A673 (cell line): ENCODE data around the gene CCM2. TPM values are rescaled to one million over a fixed set of nuclear protein-coding genes. Genes with fewer than 3 reads are reported as not detected.
"Not testable (repeated sequence)": the region's sequence is repeated elsewhere in the genome, so short reads cannot be mapped to it uniquely, and the experiment has no call there.

Experiments used
- BruUV-seq: library from RNA; stranded (reverse); fragments of 400-500 nt; replicated peaks from 2 replicates; lab custom pipeline; 2021; lab: Mats Ljungman, UMichigan
- CTCF ChIA-PET: fragments of 300-600 bp; sonication (Branson Sonifier 250); formaldehyde crosslinking; loops from one replicate; lab custom pipeline; 2022; ENCODE audit warnings: antibody characterized with exemption; lab: Charles Lee
- POLR2A ChIA-PET: fragments of 300-600 bp; sonication (Branson Sonifier 250); formaldehyde crosslinking; loops from one replicate; lab custom pipeline; 2022; ENCODE audit warnings: antibody characterized with exemption; ENCODE audit not compliant: low non-redundant PET; lab: Charles Lee
- DNase-seq: peaks from one replicate; pipeline ENCODE4 v3.0.0-alpha.2; 2015; ENCODE audit warnings: low spot score
- H3K27ac ChIP-seq: fragments of 200-600 bp; sonication (generic); 2 replicates; pipeline ENCODE4 v1.5.1; 2016; ENCODE audit warnings: mixed run types, low read depth, mild to moderate bottlenecking, mixed read lengths, antibody characterized with exemption, low read length; ENCODE audit not compliant: poor library complexity, severe bottlenecking
- H3K27me3 ChIP-seq: fragments of 200-600 bp; sonication (generic); replicated peaks from 2 replicates; pipeline ENCODE4 v1.6.1; 2017; ENCODE audit warnings: mixed run types, low read depth, mild to moderate bottlenecking, mixed read lengths, antibody characterized with exemption, low read length; ENCODE audit not compliant: insufficient read depth, poor library complexity
- H3K36me3 ChIP-seq: fragments of 200-600 bp; sonication (generic); 2 replicates; pipeline ENCODE4 v1.6.1; 2016; ENCODE audit warnings: mixed run types, mild to moderate bottlenecking, mixed read lengths, antibody characterized with exemption, low read length; ENCODE audit not compliant: insufficient read depth, poor library complexity, severe bottlenecking
- H3K4me1 ChIP-seq: fragments of 200-600 bp; sonication (generic); 2 replicates; pipeline ENCODE4 v1.6.1; 2017; ENCODE audit warnings: mixed run types, mild to moderate bottlenecking, mixed read lengths, antibody characterized with exemption, low read length; ENCODE audit not compliant: insufficient read depth, poor library complexity, severe bottlenecking
- H3K4me3 ChIP-seq: fragments of 200-600 bp; sonication (generic); 2 replicates; pipeline ENCODE4 v1.5.1; 2016; ENCODE audit warnings: low read depth, mixed run types, mild to moderate bottlenecking, mixed read lengths, low read length; ENCODE audit not compliant: poor library complexity, severe bottlenecking
- H3K9me3 ChIP-seq: fragments of 200-600 bp; sonication (generic); 2 replicates; pipeline ENCODE4 v1.6.1; 2016; ENCODE audit warnings: mixed run types, low read depth, mild to moderate bottlenecking, mixed read lengths, antibody characterized with exemption, low read length; ENCODE audit not compliant: poor library complexity, severe bottlenecking
- EZH2 ChIP-seq: fragments of 200-600 bp; sonication (generic); IDR thresholded peaks from 2 replicates; pipeline ENCODE4 v1.6.1; 2017; ENCODE audit warnings: borderline replicate concordance, low read depth, mild to moderate bottlenecking, mixed read lengths, antibody characterized with exemption, low read length; ENCODE audit not compliant: poor library complexity, severe bottlenecking
- intact Hi-C: fragments of 100-400 bp; cut with micrococcal nuclease; formaldehyde crosslinking; loops from one replicate; pipeline ENCODE4 v1.10.0; 2022; ENCODE audit not compliant: unreplicated experiment
- total RNA-seq: library from RNA; stranded (reverse); gene quantifications from 2 replicates; pipeline ENCODE4 v1.2.3, GENCODE V29; 2021
- TF ChIP-seq, protein P1 (sequence below): fragments of 300-800, 200-600 bp; sonication (generic); conservative IDR thresholded peaks from 2 replicates; pipeline ENCODE4 v1.5.1; 2017; ENCODE audit warnings: low read depth, mild to moderate bottlenecking, antibody characterized with exemption, low read length, moderate library complexity, mixed read lengths

Gene CCM2
- total RNA-seq, 1 experiment from 2014 or later, result 35.2 TPM

DNA sequence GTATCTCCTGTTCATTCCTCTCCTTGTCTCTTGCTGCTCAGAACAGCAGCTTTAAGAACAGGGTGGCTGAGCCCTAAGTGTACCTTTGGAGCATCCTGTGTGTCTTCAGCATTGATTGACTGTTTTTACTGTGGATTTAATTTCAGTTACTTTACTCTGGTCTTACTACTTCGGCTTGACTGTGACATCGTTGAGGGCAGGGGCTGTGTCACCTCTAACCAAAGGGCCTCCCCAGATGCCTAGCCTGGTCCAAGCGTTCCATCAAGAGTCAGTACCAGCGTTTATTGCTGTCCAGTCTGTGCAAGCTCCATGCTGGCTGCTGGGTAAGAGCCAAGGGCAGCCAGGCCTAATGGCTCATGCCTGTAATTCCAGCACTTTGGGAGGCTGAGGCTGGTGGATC, 32.4 kb downstream of the CCM2 start:
- DNase-seq, result no peak
- TF ChIP-seq, protein P1, sequence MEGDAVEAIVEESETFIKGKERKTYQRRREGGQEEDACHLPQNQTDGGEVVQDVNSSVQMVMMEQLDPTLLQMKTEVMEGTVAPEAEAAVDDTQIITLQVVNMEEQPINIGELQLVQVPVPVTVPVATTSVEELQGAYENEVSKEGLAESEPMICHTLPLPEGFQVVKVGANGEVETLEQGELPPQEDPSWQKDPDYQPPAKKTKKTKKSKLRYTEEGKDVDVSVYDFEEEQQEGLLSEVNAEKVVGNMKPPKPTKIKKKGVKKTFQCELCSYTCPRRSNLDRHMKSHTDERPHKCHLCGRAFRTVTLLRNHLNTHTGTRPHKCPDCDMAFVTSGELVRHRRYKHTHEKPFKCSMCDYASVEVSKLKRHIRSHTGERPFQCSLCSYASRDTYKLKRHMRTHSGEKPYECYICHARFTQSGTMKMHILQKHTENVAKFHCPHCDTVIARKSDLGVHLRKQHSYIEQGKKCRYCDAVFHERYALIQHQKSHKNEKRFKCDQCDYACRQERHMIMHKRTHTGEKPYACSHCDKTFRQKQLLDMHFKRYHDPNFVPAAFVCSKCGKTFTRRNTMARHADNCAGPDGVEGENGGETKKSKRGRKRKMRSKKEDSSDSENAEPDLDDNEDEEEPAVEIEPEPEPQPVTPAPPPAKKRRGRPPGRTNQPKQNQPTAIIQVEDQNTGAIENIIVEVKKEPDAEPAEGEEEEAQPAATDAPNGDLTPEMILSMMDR, result no peak
- TF ChIP-seq EZH2, result no peak
- Histone ChIP-seq H3K27ac (no peak overlapping the region), H3K9me3 (no peaks in the 10 kb centered on the region), H3K36me3 (no peaks in the 10 kb centered on the region), H3K4me3 (no peak overlapping the region), H3K4me1 (no peaks in the 10 kb centered on the region), H3K27me3 (no peaks in the 10 kb centered on the region)
- ChIA-PET POLR2A (no interaction called here), CTCF (no interaction called here)
- BruUV-seq, result no TSS peak
- intact Hi-C loops, result no loop called here

GRCh38 chr7:45033261-45033930, 33.4 kb downstream of the CCM2 start:
- ChIA-PET POLR2A (no interaction called here), CTCF (no interaction called here)
- Histone ChIP-seq H3K4me3 (no peak overlapping the region), H3K4me1 (no peaks in the 10 kb centered on the region), H3K36me3 (peaks cover under 1% of the 10 kb centered on the region), H3K27me3 (no peaks in the 10 kb centered on the region), H3K9me3 (no peaks in the 10 kb centered on the region), H3K27ac (no peak overlapping the region)
- TF ChIP-seq, protein P1, result no peak
- TF ChIP-seq EZH2, result no peak
- DNase-seq, result no peak
- BruUV-seq, result no TSS peak
- intact Hi-C loops, result no loop called here

DNA sequence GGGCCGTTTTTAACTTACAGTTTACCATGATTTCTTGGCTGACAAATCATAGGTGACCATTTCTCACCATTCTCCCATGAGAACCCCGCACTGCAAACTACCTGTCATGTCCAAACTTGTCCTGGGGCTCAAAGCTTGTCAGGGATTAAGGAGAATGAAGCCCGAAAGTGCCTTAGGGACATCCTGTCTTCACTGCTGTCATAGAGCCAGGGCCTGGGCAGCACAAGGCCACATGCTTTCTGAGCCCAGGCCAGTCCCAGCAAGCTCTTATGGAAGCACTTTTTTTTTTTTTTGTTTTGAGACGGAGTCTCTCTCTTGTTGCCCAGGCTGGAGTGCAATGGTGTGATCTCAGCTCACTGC, 33.9 kb downstream of the CCM2 start:
- BruUV-seq, result no TSS peak
- intact Hi-C loops, result no loop called here
- Histone ChIP-seq H3K36me3 (peaks cover 6% of the 10 kb centered on the region), H3K4me1 (no peaks in the 10 kb centered on the region), H3K27ac (no peak overlapping the region), H3K27me3 (no peaks in the 10 kb centered on the region), H3K4me3 (no peak overlapping the region), H3K9me3 (no peaks in the 10 kb centered on the region)
- ChIA-PET CTCF (no interaction called here), POLR2A (no interaction called here)
- DNase-seq, result no peak
- TF ChIP-seq, protein P1, result no peak
- TF ChIP-seq EZH2, result no peak

GRCh38 chr7:45034710-45035109, 34.7 kb downstream of the CCM2 start:
- H3K36me3 ChIP-seq, H3K9me3 ChIP-seq, DNase-seq, H3K27ac ChIP-seq, H3K4me1 ChIP-seq, BruUV-seq, H3K27me3 ChIP-seq, CTCF ChIA-PET, POLR2A ChIA-PET, H3K4me3 ChIP-seq, intact Hi-C loops: not testable (repeated sequence)
